ENCODE measurements around the gene PKN1. TPM values are rescaled to one million over a fixed set of nuclear protein-coding genes. Genes with fewer than 3 reads are reported as not detected.

PKN1 gene
- total and polyA plus RNA-seq, 2 of the 13 experiments (the other 11 are each of a cell fraction or from before 2014, with no cell fraction given), result 45.7 to 54.5 TPM

- TF ChIP-seq ZNF800 (CRISPR knock-in tag; IDR thresholded peaks at IDR 0.05) (no peak), ZNF761 (CRISPR knock-in tag; conservative IDR thresholded peaks at IDR 0.05) (no peak), SNAPC5 (CRISPR knock-in tag; IDR thresholded peaks at IDR 0.05; ENCODE audit: borderline replicate concordance) (no peak), ZNF543 (CRISPR knock-in tag; IDR thresholded peaks at IDR 0.05) (no peak), ZNF629 (CRISPR knock-in tag; conservative IDR thresholded peaks at IDR 0.05) (peak; percentile 68), SOX13 (IDR thresholded peaks at IDR 0.05) (no peak), SOX13 (CRISPR knock-in tag; conservative IDR thresholded peaks at IDR 0.05 in 1 of 2, IDR thresholded peaks at IDR 0.05 in 1 of 2) (peak in 1 of 2 experiments; percentile 55; a peak in 1 of 4 replicates), STAT5B (CRISPR knock-in tag; IDR thresholded peaks at IDR 0.05) (no peak), PATZ1 (CRISPR knock-in tag; IDR thresholded peaks at IDR 0.05) (peak; percentile 38; the same call in 1 of the 2 replicates), MAZ (IDR thresholded peaks at IDR 0.05; ENCODE audit: borderline replicate concordance, low read depth, low read length) (no peak), MAZ (CRISPR knock-in tag; IDR thresholded peaks at IDR 0.05; ENCODE audit: low read depth) (no peak), MIER2 (CRISPR knock-in tag; IDR thresholded peaks at IDR 0.05) (no peak), ZEB1 (IDR thresholded peaks at IDR 0.05; ENCODE audit: insufficient replicate concordance, low read depth) (no peak), ZNF607 (CRISPR knock-in tag; IDR thresholded peaks at IDR 0.05; ENCODE audit: borderline replicate concordance) (no peak), ETS1 (CRISPR knock-in tag; IDR thresholded peaks at IDR 0.05) (no peak), ZNF556 (CRISPR knock-in tag; IDR thresholded peaks at IDR 0.05; ENCODE audit: borderline replicate concordance) (no peak), HOXA5 (CRISPR knock-in tag; IDR thresholded peaks at IDR 0.05) (no peak), PHF20 (CRISPR knock-in tag; IDR thresholded peaks at IDR 0.05) (no peak), MIER3 (CRISPR knock-in tag; IDR thresholded peaks at IDR 0.05; ENCODE audit: borderline replicate concordance) (no peak), ZBTB43 (CRISPR knock-in tag; conservative IDR thresholded peaks at IDR 0.05) (no peak), HOXA9 (CRISPR knock-in tag; IDR thresholded peaks at IDR 0.05; ENCODE audit: borderline replicate concordance) (no peak), MTF2 (CRISPR knock-in tag; IDR thresholded peaks at IDR 0.05; ENCODE audit: borderline replicate concordance) (no peak), ZNF557 (CRISPR knock-in tag; IDR thresholded peaks at IDR 0.05) (no peak), ZNF382 (CRISPR knock-in tag; IDR thresholded peaks at IDR 0.05; ENCODE audit: borderline replicate concordance) (no peak), ZNF713 (CRISPR knock-in tag; IDR thresholded peaks at IDR 0.05) (no peak)
Observed at GRCh38 chr19:14502334-14503092, 69.4 kb downstream of the PKN1 start (continued).

Measured in HepG2 (cell line).